SH-SY5Y (cell line): ENCODE results near the gene PPP1R16B.

Experiments used
- GATA2 ChIP-seq: IDR thresholded peaks from 2 replicates; pipeline ENCODE4 v1.6.1; 2011; ENCODE audit warnings: mild to moderate bottlenecking, low read depth, low read length
- GATA3 ChIP-seq: IDR thresholded peaks from 2 replicates; pipeline ENCODE4 v1.6.1; 2011; ENCODE audit warnings: low read depth, mild to moderate bottlenecking, low read length, moderate library complexity

- TF ChIP-seq GATA2 (no peak), GATA3 (no peak)
These were observed 1.6 kb downstream of the PPP1R16B start for GRCh38 chr20:38806855-38807655.
